ENCODE results near the gene COL6A1. TPM values are rescaled to one million over a fixed set of nuclear protein-coding genes. Genes with fewer than 3 reads are reported as not detected.

COL6A1 gene
- total RNA-seq, 3 donors from 2014 or later, result 2.8 to 3.6 (median 3.0) TPM

GRCh38 chr21:45979141-45979631 is 2.4 kb upstream of the COL6A1 start:
- DNase-seq, result no peak
- H3K4me1 Mint-ChIP-seq (ENCODE audit: low read depth), result peaks cover 15% of the 10 kb centered on the region
- no peak overlapping the region for H3K4me3 Mint-ChIP-seq
- H3K9me3 Mint-ChIP-seq, result no peaks in the 10 kb centered on the region
- peak; percentile 66 to 71 for ATAC-seq
- H3K36me3 Mint-ChIP-seq (ENCODE audit: insufficient read depth), result no peaks in the 10 kb centered on the region
- peaks cover 8% of the 10 kb centered on the region for H3K27me3 Mint-ChIP-seq (ENCODE audit: low read depth)

GRCh38 chr21:45979651-45980050 is 1.9 kb upstream of the COL6A1 start:
- Mint-ChIP-seq H3K4me1 (ENCODE audit: low read depth) (peaks cover 14% of the 10 kb centered on the region), H3K4me3 (no peak overlapping the region), H3K27me3 (ENCODE audit: low read depth) (peaks cover 8% of the 10 kb centered on the region), H3K36me3 (ENCODE audit: insufficient read depth) (no peaks in the 10 kb centered on the region), H3K9me3 (no peaks in the 10 kb centered on the region)
- no peak for ATAC-seq
- DNase-seq, result no peak

- DNase-seq, result no peak
- Mint-ChIP-seq H3K4me1 (ENCODE audit: low read depth) (peaks cover 12% of the 10 kb centered on the region), H3K36me3 (ENCODE audit: insufficient read depth) (no peaks in the 10 kb centered on the region), H3K4me3 (no peak overlapping the region), H3K27me3 (ENCODE audit: low read depth) (peaks cover 7% of the 10 kb centered on the region), H3K9me3 (no peaks in the 10 kb centered on the region)
- ATAC-seq, result no peak
These were observed 1.3 kb upstream of the COL6A1 start for GRCh38 chr21:45980271-45980670.

- ATAC-seq (no peak), DNase-seq (no peak)
- no peak overlapping the region for H3K4me3 Mint-ChIP-seq
- peaks cover 3% of the 10 kb centered on the region for H3K27me3 Mint-ChIP-seq (ENCODE audit: low read depth)
- no peaks in the 10 kb centered on the region for H3K36me3 Mint-ChIP-seq (ENCODE audit: insufficient read depth)
- peaks cover 8% of the 10 kb centered on the region for H3K4me1 Mint-ChIP-seq (ENCODE audit: low read depth)
- no peaks in the 10 kb centered on the region for H3K9me3 Mint-ChIP-seq
These were observed 873 bp upstream of the COL6A1 start for GRCh38 chr21:45980697-45981096.

- Mint-ChIP-seq H3K27me3 (ENCODE audit: low read depth) (no peaks in the 10 kb centered on the region), H3K4me3 (peak overlapping the region; percentile 54), H3K9me3 (no peaks in the 10 kb centered on the region), H3K36me3 (ENCODE audit: insufficient read depth) (no peaks in the 10 kb centered on the region), H3K4me1 (ENCODE audit: low read depth) (peaks cover 7% of the 10 kb centered on the region)
- no peak for DNase-seq
- peak; percentile 24 to 30 for ATAC-seq
These were observed 655 bp downstream of the COL6A1 start for GRCh38 chr21:45982092-45982757.

- DNase-seq, result no peak
- no peaks in the 10 kb centered on the region for H3K9me3 Mint-ChIP-seq
- no peaks in the 10 kb centered on the region for H3K36me3 Mint-ChIP-seq (ENCODE audit: insufficient read depth)
- peak overlapping the region; percentile 54 for H3K4me3 Mint-ChIP-seq
- no peak for ATAC-seq
- peaks cover 7% of the 10 kb centered on the region for H3K4me1 Mint-ChIP-seq (ENCODE audit: low read depth)
- no peaks in the 10 kb centered on the region for H3K27me3 Mint-ChIP-seq (ENCODE audit: low read depth)
These were observed 1.4 kb downstream of the COL6A1 start for GRCh38 chr21:45982758-45983648.

- H3K9me3 Mint-ChIP-seq, result no peaks in the 10 kb centered on the region
- H3K36me3 Mint-ChIP-seq (ENCODE audit: insufficient read depth), result no peaks in the 10 kb centered on the region
- DNase-seq (no peak), ATAC-seq (no peak)
- no peaks in the 10 kb centered on the region for H3K27me3 Mint-ChIP-seq (ENCODE audit: low read depth)
- peaks cover 7% of the 10 kb centered on the region for H3K4me1 Mint-ChIP-seq (ENCODE audit: low read depth)
- no peak overlapping the region for H3K4me3 Mint-ChIP-seq
These were observed 2.0 kb downstream of the COL6A1 start for GRCh38 chr21:45983649-45983965.

- H3K27me3 Mint-ChIP-seq (ENCODE audit: low read depth), result no peaks in the 10 kb centered on the region
- DNase-seq (no peak), ATAC-seq (no peak)
- H3K36me3 Mint-ChIP-seq (ENCODE audit: insufficient read depth), result no peaks in the 10 kb centered on the region
- peaks cover 5% of the 10 kb centered on the region for H3K4me1 Mint-ChIP-seq (ENCODE audit: low read depth)
- no peak overlapping the region for H3K4me3 Mint-ChIP-seq
- H3K9me3 Mint-ChIP-seq, result no peaks in the 10 kb centered on the region
These were observed 2.5 kb downstream of the COL6A1 start for GRCh38 chr21:45983981-45984551.

- Mint-ChIP-seq H3K4me1 (ENCODE audit: low read depth) (peaks cover 2% of the 10 kb centered on the region), H3K27me3 (ENCODE audit: low read depth) (no peaks in the 10 kb centered on the region)
These were observed 3.1 kb downstream of the COL6A1 start for GRCh38 chr21:45984584-45985095.

GRCh38 chr21:45985471-45986315 is 4.1 kb downstream of the COL6A1 start:
- no peaks in the 10 kb centered on the region for H3K9me3 Mint-ChIP-seq
- no peaks in the 10 kb centered on the region for H3K27me3 Mint-ChIP-seq (ENCODE audit: low read depth)
- H3K4me3 Mint-ChIP-seq, result no peak overlapping the region
- DNase-seq (no peak), ATAC-seq (no peak)
- peaks cover 1% of the 10 kb centered on the region for H3K4me1 Mint-ChIP-seq (ENCODE audit: low read depth)
- no peaks in the 10 kb centered on the region for H3K36me3 Mint-ChIP-seq (ENCODE audit: insufficient read depth)

More at GRCh38 chr21:45984584-45985095, 3.1 kb downstream of the COL6A1 start:
- no peaks in the 10 kb centered on the region for H3K9me3 Mint-ChIP-seq
- no peaks in the 10 kb centered on the region for H3K36me3 Mint-ChIP-seq (ENCODE audit: insufficient read depth)
- no peak overlapping the region for H3K4me3 Mint-ChIP-seq
- DNase-seq (no peak), ATAC-seq (no peak)

- Mint-ChIP-seq H3K4me3 (no peak overlapping the region), H3K4me1 (ENCODE audit: low read depth) (peaks cover 1% of the 10 kb centered on the region), H3K36me3 (ENCODE audit: insufficient read depth) (no peaks in the 10 kb centered on the region), H3K9me3 (no peaks in the 10 kb centered on the region), H3K27me3 (ENCODE audit: low read depth) (no peaks in the 10 kb centered on the region)
- no peak for DNase-seq
- ATAC-seq, result no peak
These were observed 4.9 kb downstream of the COL6A1 start for GRCh38 chr21:45986316-45987051.

GRCh38 chr21:45987121-45987711 is 5.6 kb downstream of the COL6A1 start:
- peaks cover 1% of the 10 kb centered on the region for H3K4me1 Mint-ChIP-seq (ENCODE audit: low read depth)
- ATAC-seq (no peak), DNase-seq (no peak)
- no peaks in the 10 kb centered on the region for H3K27me3 Mint-ChIP-seq (ENCODE audit: low read depth)
- no peaks in the 10 kb centered on the region for H3K9me3 Mint-ChIP-seq
- no peaks in the 10 kb centered on the region for H3K36me3 Mint-ChIP-seq (ENCODE audit: insufficient read depth)
- no peak overlapping the region for H3K4me3 Mint-ChIP-seq
